NCI-H748 treated with DMSO at 0.1 percent for 48 hours (cell line): ENCODE data around the gene TMEM129.
"Not testable (repeated sequence)": the region's sequence is repeated elsewhere in the genome, so short reads cannot be mapped to it uniquely, and the experiment has no call there.

Source experiments
- DNase-seq: peaks from one replicate; lab custom pipeline; 2025; lab: John Stamatoyannopoulos, UW

Gene TMEM129

DNA sequence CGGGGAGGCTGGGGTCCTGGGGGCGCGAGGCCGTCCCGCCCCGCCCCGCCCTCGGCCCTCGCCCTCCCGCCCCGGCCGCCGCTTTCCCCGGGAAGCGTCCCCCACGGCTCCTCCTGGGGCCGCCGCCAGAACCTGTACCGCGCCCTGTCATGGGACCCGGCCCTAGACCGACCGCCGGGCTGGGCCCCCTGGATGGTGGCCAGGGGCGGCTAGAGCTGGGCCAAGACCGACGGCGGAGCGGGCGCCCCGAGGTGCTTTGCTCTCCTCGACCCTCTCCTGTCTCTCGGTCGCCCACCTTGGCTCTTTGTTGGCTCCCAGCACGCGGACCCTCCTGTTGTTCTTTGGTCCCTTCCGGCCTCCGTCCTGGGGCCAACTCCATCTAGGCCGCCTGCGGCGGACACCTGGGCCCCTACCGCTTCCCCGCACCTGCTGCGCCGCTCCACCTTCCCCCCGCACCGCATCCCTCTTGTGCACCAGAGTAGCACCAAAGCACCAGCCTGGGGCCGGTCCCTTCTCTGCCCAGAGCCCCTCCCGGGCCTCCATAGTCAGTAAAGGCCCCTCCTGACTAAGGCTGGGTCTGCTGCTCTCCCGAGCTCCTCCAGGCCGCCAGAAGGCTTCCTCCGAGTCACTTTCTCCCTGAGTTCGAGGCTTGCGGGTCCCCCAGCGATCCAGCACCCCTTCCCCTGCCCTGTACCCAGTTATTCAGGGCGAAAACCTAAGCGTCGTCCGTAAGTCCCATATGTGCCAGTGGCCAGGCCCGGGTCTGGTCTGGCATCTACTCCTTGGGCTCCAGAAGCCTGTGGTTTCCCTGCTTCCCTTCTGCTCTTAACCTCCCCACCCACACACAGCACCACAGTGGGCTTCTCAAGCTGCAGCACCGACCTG is 785 bp upstream of the TMEM129 start:
- no peak for DNase-seq

- DNase-seq, result no peak
These were observed 750 bp downstream of the TMEM129 start for GRCh38 chr4:1720163-1720983.

- DNase-seq, result no peak
These were observed 2.9 kb downstream of the TMEM129 start for GRCh38 chr4:1718095-1718850.

DNA sequence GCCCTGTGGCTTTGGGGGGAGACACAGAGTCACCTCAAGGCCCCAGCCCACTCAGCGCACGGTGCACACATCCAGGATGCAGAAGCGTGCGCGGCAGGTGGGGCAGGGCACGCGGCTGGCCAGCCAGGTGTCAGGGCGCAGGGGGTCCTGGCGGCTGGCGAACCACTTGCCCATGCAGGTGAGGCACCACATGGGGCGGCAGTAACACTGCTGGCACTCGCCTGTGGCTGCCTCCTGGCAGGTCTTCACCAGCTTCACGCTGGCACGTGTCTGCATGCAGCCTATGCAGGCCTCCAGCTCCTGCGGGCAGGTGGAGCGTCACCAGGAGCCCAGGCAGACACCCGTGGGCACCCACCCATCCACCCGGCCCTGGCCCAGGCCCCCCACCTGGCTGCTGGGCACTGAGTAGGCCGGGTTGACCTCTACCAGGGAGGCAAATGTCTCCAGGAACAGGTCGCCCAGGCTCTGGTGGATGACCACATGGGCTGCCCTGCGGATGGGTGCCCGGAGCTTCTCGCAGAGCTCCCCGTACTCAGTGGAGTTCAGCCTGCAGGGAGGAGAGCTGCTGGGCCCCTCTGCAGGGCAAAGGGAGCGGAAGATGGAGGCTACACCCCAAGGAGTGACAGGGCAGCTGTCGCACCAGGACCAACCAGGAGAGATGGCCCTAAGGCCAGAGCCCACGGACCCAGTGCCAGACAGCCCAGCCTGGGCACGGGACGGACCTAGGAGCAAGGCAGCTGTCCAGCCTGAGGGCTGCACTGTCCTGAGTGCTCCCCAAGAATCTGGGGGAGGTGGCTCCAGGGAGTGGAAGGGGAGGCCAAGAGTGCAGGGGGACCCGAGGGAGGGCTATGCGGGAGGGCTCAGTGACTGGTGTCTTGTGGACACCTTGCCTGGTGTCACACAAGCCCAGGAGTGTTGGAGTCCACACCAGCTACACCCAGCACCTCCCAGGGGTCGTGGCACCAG is 3.7 kb downstream of the TMEM129 start:
- DNase-seq, result no peak

- DNase-seq, result no peak
These were observed 4.8 kb downstream of the TMEM129 start for GRCh38 chr4:1716065-1716945.

- no peak for DNase-seq
These were observed 5.9 kb downstream of the TMEM129 start for GRCh38 chr4:1715002-1715758.

DNA sequence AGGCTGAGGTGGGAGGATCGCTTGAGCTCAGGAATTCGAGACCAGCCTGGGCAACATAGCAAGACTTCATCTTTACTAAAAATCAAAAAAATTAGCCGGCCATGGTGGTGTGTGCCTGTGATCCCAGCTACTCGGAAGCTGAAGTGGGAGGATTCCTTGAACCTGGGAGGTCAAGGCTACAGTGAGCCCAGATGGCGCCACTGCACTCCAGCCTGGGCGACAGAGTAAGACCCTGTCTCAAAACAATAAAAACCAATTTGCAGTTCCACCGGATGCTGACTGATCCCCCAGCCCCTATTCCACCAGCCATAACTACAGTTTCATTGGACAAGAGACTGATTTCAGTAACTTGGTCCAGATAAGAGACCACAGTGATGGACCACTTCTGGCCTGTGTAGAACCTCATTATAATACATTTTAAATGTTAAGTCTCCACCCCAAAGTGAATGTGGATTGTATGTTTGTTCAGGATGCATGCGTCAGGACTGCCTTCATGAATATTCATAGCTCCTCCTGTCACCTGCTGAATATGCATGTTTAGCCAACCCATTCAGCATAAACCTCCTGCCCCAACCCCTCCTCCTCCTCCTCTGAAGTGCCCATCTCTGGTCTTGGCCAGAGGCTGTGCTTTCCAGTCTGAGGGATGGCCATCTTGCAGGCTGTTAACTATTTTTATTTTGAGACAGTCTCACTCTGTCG is 6.7 kb downstream of the TMEM129 start:
- DNase-seq, result no peak

DNA sequence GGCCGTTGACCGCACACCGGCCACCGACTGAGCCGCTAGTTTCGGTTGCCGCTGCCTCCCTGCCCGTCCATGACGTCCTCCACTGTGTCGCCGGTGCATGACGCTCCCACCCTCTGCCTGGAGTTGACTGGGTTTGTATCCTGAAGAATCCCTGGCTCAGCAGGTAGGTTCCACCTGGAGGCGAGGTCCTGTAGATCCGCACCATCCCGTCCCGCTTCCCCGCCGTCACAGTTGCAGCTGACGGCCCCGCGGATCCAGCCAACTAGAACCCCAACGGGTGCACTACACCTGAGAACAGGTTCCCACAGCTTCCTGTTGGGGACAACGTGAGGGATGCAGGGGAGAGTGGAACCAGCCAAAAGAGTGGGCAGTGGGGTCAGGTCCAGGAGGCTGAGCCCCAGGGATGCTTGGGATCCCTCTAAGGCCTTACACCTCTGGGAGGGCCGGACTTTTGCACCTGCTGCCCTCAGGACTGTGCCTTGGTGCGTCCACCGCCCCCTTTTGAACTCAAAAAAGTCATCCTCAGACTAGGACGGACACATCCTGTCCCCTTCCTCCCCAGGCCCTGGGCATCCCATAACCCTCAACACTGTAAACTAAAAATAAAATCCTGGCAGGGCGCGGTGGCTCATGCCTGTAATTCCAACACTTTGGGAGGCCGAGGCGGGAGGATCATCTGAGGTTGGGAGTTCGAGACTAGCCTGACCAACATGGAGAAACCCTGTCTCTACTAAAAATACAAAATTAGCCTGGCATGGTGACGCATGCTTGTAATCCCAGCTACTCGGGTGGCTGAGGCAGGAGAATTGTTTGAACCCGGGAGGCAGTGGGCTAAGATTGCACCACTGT is 7.9 kb downstream of the TMEM129 start:
- no peak for DNase-seq

DNA sequence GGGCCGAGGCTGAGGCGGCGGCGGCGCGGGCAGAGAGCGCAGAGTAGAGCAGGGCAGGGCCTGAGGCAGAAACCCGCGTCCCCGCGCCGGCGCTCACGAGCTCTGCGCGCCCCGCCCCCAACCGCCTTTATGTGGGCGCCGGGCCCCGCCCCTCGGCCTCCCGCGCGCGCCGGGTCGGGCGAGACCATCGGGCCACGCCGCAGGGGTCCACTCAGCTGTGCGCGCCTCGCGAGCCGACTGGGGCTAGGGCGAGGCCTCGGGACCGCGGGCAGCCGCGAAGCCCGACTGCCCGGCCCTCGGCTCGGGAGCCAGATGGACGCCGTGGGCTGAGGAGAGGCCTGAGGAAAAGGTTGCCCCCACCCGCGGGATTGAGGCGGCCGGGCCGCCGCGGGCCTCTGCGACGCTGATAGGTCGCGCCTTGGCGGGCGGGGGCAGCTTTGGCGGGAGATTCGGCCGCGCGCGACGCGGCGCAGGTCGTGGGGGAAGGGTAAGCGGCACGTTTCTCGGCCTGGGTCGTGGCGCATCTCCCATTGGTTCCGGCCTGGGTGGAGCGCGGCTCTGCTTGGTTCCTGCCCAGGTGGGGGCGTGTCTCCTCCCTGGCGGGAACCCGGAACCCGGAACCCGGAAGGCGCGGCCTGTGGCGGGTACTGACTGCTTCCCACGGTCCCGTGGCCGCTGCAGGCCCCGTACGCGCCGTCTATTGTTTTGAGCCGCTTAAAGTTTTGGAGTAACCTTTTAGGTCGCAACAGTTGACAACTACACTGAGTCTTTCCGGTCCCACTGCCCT is 8.7 kb downstream of the TMEM129 start, which contains the start of gene SLBP:
Gene SLBP (minus strand): TSS at position 104 of the 787 bp plus-strand sequence. CDS start 131 bp downstream, outside the sequence.
- peak; percentile 40 for DNase-seq

- no peak for DNase-seq
These were observed 9.4 kb downstream of the TMEM129 start for GRCh38 chr4:1711571-1712215.

DNA sequence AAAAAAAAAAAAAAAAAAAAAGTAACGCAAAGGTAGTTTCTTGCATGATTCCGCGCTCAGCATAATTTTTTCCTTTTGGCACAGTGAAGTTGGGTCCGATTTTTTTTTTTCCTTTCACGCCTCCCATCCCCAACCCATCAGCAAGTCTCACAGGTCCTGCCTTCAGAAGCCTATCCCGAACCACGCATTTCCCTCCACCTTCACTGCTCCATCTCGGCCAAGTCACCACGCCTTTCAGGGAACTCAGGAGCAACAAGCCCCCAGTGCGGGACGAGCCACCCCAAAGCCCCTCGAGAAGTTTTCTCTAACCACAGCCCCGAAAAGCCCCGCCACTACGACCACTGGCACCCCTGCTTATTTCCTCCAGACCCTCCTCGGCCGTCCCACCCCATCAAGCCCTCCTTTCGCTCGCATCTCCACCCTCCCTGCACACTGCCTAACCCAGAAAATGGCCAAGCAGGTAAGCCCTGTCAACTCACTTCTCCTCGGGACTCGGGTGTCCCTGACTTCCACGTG is 10.0 kb downstream of the TMEM129 start:
- no peak for DNase-seq

- no peak for DNase-seq
These were observed 12.5 kb downstream of the TMEM129 start for GRCh38 chr4:1708581-1708980.

DNA sequence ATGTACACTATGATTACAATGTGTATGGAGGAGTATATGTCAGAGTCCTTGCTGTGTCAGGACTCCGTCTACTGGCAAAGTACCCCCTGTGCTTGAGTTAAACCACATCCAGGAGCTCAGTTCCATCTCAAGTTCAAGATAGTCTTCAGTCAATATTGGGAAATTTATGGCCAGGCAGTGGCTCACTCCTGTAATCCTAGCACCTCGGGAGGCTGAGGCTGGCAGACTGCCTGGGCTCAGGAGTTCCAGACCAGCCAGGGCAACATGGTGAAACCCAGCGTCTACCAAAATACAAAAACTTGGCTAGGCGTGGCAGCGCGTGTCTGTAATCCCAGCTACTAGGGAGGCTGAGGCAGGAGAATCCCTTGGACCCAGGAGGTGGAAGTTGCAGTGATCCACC is 14.8 kb downstream of the TMEM129 start:
- DNase-seq, result no peak

GRCh38 chr4:1705732-1706131 is 15.4 kb downstream of the TMEM129 start:
- DNase-seq, result no peak

DNA sequence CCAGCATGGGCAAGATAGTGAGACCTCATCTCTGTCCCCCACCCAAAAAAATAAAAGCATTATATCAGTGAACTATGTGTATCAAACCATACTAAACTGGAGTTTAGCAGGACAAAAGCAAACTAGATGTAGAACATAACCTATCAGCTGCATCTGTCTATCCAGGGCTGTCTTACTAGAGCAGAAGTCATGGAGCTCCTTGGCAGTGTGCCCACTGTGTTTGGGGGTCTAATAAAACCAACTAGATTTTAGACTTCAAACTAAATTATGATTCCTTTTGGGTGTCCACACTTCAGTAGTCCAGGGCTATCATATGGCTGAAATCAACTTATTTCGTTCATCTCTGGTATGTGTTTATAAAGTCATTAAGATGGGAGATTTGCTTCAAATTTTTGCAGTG is 17.3 kb downstream of the TMEM129 start:
- no peak for DNase-seq

DNA sequence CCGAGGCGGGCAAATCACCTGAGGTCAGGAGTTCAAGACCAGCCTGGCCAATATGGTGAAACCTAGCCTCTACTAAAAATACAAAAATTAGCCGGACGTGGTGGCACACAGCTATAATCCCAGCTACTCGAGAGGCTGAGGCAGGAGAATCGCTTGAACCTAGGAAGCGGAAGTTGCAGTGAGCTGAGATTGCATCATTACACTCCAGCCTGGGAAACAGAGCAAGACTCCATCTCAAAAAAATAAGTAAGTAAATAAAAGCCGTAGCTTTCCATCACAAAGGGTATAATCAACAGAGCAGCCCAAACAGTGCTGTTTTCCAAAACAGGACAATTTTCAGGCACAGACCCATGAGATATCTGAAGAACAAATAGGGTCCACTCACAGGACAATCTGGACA is 19.5 kb downstream of the TMEM129 start:
- not testable (repeated sequence) for DNase-seq
